Trophoblast cell (in vitro differentiated cells and primary cell): ENCODE results near the gene ZNF716.

Experiments used
- DNase-seq, 2 donors: peaks; one replicate each; pipeline ENCODE4 v3.0.0-alpha.2; 2016
- H2AFZ ChIP-seq: 2 replicates; pipeline ENCODE4 v1.6.1; 2013; ENCODE audit warnings: low read length, moderate library complexity, mild to moderate bottlenecking; ENCODE audit not compliant: insufficient read depth, poor library complexity
- H2AK5ac ChIP-seq: 2 replicates; pipeline ENCODE4 v1.6.1; 2013; ENCODE audit warnings: mild to moderate bottlenecking, low read length
- H2BK120ac ChIP-seq: 2 replicates; pipeline ENCODE4 v1.6.1; 2013; ENCODE audit warnings: low read length, mild to moderate bottlenecking, moderate library complexity; ENCODE audit not compliant: insufficient read depth, poor library complexity
- H2BK12ac ChIP-seq: 2 replicates; pipeline ENCODE4 v1.6.1; 2013; ENCODE audit warnings: mild to moderate bottlenecking, low read length, moderate library complexity
- H2BK5ac ChIP-seq: 2 replicates; pipeline ENCODE4 v1.6.1; 2013; ENCODE audit warnings: low read length, low read depth, moderate library complexity, mild to moderate bottlenecking; ENCODE audit not compliant: poor library complexity
- H3K14ac ChIP-seq: 2 replicates; pipeline ENCODE4 v1.6.1; 2013; ENCODE audit warnings: mild to moderate bottlenecking, low read length
- H3K18ac ChIP-seq: 2 replicates; pipeline ENCODE4 v1.6.1; 2013; ENCODE audit warnings: mild to moderate bottlenecking, low read length
- H3K23ac ChIP-seq: 2 replicates; pipeline ENCODE4 v1.6.1; 2013; ENCODE audit warnings: low read length
- H3K27ac ChIP-seq: 2 replicates; pipeline ENCODE4 v1.5.1; 2013; ENCODE audit warnings: low read depth, mild to moderate bottlenecking, inconsistent platforms, low read length, moderate library complexity
- H3K27me3 ChIP-seq: 2 replicates; pipeline ENCODE4 v1.6.1; 2013; ENCODE audit warnings: inconsistent platforms, mild to moderate bottlenecking, low read length, moderate library complexity; ENCODE audit not compliant: insufficient read depth
- H3K36me3 ChIP-seq, 2 experiments: 1 replicate in 1 of 2; 2 replicates in 1 of 2; pipeline ENCODE4 v1.6.1; 2013; ENCODE audit warnings: low read length in 2 of 2, mild to moderate bottlenecking in 2 of 2, moderate library complexity in 1 of 2; ENCODE audit not compliant: insufficient read depth in 2 of 2, control insufficient read depth in 1 of 2
- H3K4ac ChIP-seq: 2 replicates; pipeline ENCODE4 v1.6.1; 2013; ENCODE audit warnings: low read depth, mild to moderate bottlenecking, low read length, moderate library complexity
- H3K4me1 ChIP-seq, 2 experiments: 1 replicate in 1 of 2; 2 replicates in 1 of 2; pipeline ENCODE4 v1.6.1; 2013; ENCODE audit warnings: low read length in 2 of 2, mild to moderate bottlenecking in 2 of 2, moderate library complexity in 1 of 2; ENCODE audit not compliant: insufficient read depth in 2 of 2, control insufficient read depth in 1 of 2
- H3K4me2 ChIP-seq: 2 replicates; pipeline ENCODE4 v1.6.1; 2013; ENCODE audit warnings: inconsistent platforms, mild to moderate bottlenecking, low read length, moderate library complexity
- H3K4me3 ChIP-seq: 2 replicates; pipeline ENCODE4 v1.5.1; 2013; ENCODE audit warnings: mild to moderate bottlenecking, low read depth, low read length, inconsistent platforms
- H3K79me1 ChIP-seq: one replicate; pipeline ENCODE4 v1.6.1; 2013; ENCODE audit warnings: low read length
- H3K79me2 ChIP-seq: 2 replicates; pipeline ENCODE4 v1.6.1; 2013; ENCODE audit warnings: low read length, mild to moderate bottlenecking; ENCODE audit not compliant: control insufficient read depth, insufficient read depth, poor library complexity
- H3K9ac ChIP-seq: 2 replicates; pipeline ENCODE4 v1.6.1; 2013; ENCODE audit warnings: mild to moderate bottlenecking, low read length
- H3K9me3 ChIP-seq: 2 replicates; pipeline ENCODE4 v1.6.1; 2013; ENCODE audit warnings: low read depth, mild to moderate bottlenecking, control low read depth, inconsistent platforms, low read length; ENCODE audit not compliant: insufficient read depth
- H4K12ac ChIP-seq: 2 replicates; pipeline ENCODE4 v1.6.1; 2013; ENCODE audit warnings: low read depth, mild to moderate bottlenecking, low read length, moderate library complexity
- H4K8ac ChIP-seq: 2 replicates; pipeline ENCODE4 v1.6.1; 2013; ENCODE audit warnings: low read depth, mild to moderate bottlenecking, low read length, moderate library complexity
- H4K91ac ChIP-seq: one replicate; pipeline ENCODE4 v1.6.1; 2013; ENCODE audit warnings: low read depth, mild to moderate bottlenecking, low read length, moderate library complexity
- WGBS: extraction: QIAGEN DNeasy Blood & Tissue Kit; methylation state at CpG from one replicate; pipeline ENCODE4 v1.1.7; 2013; ENCODE audit warnings: missing lambda C conversion rate; ENCODE audit not compliant: insufficient read length, insufficient coverage; ENCODE audit errors: extremely low coverage; 5-methylcytosine and 5-hydroxymethylcytosine counted together

The ZNF716 gene

DNA sequence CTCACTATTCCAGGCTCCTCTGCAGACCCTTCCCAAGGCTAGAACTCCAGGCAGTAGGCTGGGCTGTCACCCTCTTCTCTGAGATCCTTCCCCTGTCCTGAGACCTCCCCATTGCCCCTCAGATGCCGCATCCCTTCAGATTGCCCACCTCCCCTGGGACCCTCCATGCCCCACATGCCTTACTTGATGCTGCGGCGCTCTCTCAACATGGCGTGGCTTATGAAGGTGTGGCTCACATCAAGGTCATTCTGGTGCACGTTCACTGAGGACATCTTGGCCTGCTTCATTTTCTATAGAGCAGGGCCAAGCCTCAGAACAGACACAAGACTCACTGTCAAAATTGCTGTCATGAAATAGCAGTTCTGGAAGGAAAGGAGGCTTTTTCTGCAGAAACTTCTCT is 34.7 kb upstream of the ZNF716 start:
- H2BK5ac ChIP-seq = no peak overlapping the region
- H3K18ac ChIP-seq = no peak overlapping the region
- WGBS = no CpG with 5 or more reads among the region's 5 CpGs
- H2BK120ac ChIP-seq = no peak overlapping the region
- no peak overlapping the region for H2AK5ac ChIP-seq
- no peaks in the 10 kb centered on the region for H3K79me2 ChIP-seq
- H3K4me2 ChIP-seq = no peak overlapping the region
- no peak overlapping the region for H2BK12ac ChIP-seq
- no peak overlapping the region for H3K23ac ChIP-seq
- H3K4me3 ChIP-seq = no peak overlapping the region
- peaks cover 69% of the 10 kb centered on the region for H3K9me3 ChIP-seq
- H2AFZ ChIP-seq = no peak overlapping the region
- no peak overlapping the region for H3K4ac ChIP-seq
- H3K9ac ChIP-seq = no peak overlapping the region
- H4K8ac ChIP-seq = no peak overlapping the region
- no peak for DNase-seq
- no peak overlapping the region for H4K12ac ChIP-seq
- no peak overlapping the region for H3K27ac ChIP-seq
- H3K27me3 ChIP-seq = peaks cover 4% of the 10 kb centered on the region
- H3K36me3 ChIP-seq = no peaks in the 10 kb centered on the region
- H4K91ac ChIP-seq = no peak overlapping the region
- H3K14ac ChIP-seq = no peak overlapping the region
- H3K79me1 ChIP-seq = no peaks in the 10 kb centered on the region
- H3K4me1 ChIP-seq = no peaks in the 10 kb centered on the region

DNA sequence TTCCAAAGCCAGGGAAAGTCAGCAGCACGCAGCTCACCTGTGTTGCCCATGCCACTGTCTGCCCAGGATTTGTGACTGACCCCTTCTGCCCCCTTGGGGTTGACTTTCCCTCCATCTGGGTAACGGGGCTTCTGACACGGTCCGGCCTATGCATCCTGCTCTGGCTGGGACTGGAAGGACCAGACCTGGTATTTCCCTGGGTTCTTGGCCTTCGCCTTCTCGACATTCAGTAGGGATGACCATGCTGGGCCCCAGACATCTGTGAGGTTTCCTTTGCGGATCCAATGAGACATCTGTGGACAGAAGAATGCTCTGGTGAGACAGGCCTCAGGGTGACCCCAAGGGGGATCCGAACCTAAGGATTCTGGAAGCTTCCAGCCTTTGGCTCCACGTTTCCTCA is 34.2 kb upstream of the ZNF716 start:
- Histone ChIP-seq H2BK12ac (no peak overlapping the region), H3K79me1 (no peaks in the 10 kb centered on the region), H3K27ac (no peak overlapping the region), H4K91ac (no peak overlapping the region), H3K14ac (no peak overlapping the region), H3K36me3 (no peaks in the 10 kb centered on the region), H3K4me2 (no peak overlapping the region), H3K4ac (no peak overlapping the region), H4K8ac (no peak overlapping the region), H3K79me2 (no peaks in the 10 kb centered on the region), H3K9ac (no peak overlapping the region), H2AFZ (no peak overlapping the region), H3K4me1 (no peaks in the 10 kb centered on the region), H3K27me3 (peaks cover 4% of the 10 kb centered on the region), H3K18ac (no peak overlapping the region), H3K9me3 (peaks cover 69% of the 10 kb centered on the region), H2AK5ac (no peak overlapping the region), H4K12ac (no peak overlapping the region), H2BK120ac (no peak overlapping the region), H3K23ac (no peak overlapping the region), H3K4me3 (no peak overlapping the region), H2BK5ac (no peak overlapping the region)
- no peak for DNase-seq
- WGBS = no CpG with 5 or more reads among the region's 9 CpGs

DNA sequence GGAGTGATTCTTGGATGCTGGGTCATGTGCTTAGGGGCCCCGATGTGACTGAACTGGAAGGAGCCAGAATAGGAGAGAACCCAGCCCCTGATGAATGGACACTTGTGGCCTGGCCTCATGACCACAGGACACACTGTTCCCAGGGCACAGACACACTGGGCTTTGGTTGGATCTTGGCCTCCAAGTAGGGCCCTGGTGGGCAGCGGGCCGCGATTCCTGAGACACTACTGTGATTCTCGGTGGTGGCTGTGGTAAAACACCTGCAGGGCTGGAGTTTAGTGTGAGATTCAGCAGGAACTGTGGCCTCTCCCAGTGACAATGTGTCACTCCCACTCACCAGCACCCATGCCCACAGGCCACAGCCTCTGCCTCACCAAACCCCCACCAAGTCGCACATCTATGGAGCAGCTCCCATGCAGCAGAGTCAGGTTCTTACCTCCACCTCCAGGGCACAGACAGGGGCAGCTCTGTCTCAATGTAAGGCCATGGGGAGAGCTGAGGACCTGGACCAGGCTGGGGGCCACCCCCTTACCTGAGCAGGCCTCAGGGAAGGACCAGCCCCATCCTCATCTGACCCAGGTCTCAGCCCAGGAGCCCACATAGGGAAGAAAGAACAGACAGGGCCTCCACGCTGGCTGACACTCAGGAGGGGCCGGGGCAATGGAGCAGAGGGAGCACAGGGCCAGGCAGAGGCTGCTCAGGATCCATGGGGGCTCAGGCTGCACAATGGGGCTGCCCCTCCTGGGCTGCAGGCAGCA is 33.2 kb upstream of the ZNF716 start:
- H4K8ac ChIP-seq = no peak overlapping the region
- H2BK12ac ChIP-seq = no peak overlapping the region
- no peak overlapping the region for H3K9ac ChIP-seq
- H2AK5ac ChIP-seq = no peak overlapping the region
- peak overlapping the region; percentile 34 for H3K4me3 ChIP-seq
- no peak overlapping the region for H2BK5ac ChIP-seq
- no peak overlapping the region for H4K91ac ChIP-seq
- H3K4me2 ChIP-seq = no peak overlapping the region
- no peaks in the 10 kb centered on the region for H3K36me3 ChIP-seq
- no peak overlapping the region for H3K23ac ChIP-seq
- no peak for DNase-seq
- peaks cover 59% of the 10 kb centered on the region for H3K9me3 ChIP-seq
- H2AFZ ChIP-seq = no peak overlapping the region
- H3K4me1 ChIP-seq = no peaks in the 10 kb centered on the region
- H4K12ac ChIP-seq = no peak overlapping the region
- H2BK120ac ChIP-seq = no peak overlapping the region
- no peaks in the 10 kb centered on the region for H3K79me2 ChIP-seq
- no peaks in the 10 kb centered on the region for H3K79me1 ChIP-seq
- H3K14ac ChIP-seq = no peak overlapping the region
- H3K27ac ChIP-seq = no peak overlapping the region
- H3K18ac ChIP-seq = no peak overlapping the region
- H3K27me3 ChIP-seq = peaks cover 4% of the 10 kb centered on the region
- no peak overlapping the region for H3K4ac ChIP-seq
- no CpG with 5 or more reads among the region's 8 CpGs for WGBS

DNA sequence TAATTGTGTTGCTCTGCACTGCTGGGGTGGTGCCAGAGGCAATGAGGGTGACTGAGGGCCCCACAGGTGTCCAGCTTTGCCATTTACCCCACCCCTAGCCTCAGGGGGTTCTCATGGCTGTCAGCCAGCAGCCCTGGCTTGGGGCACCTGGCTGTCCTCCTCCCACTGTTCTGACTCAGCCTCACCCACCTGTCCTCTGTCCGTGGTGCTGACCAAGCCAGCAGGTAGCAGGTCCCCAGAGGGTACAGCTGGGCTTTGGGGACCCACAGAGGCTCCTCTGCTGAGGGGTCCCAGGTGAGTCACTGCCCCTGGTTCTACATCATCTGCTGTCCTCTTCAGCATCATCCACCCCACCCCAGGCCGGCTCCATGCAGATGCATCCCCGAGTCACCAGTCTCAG is 32.2 kb upstream of the ZNF716 start:
- no peaks in the 10 kb centered on the region for H3K79me2 ChIP-seq
- H3K4me2 ChIP-seq = no peak overlapping the region
- no peak overlapping the region for H2AFZ ChIP-seq
- H3K36me3 ChIP-seq = no peaks in the 10 kb centered on the region
- H3K79me1 ChIP-seq = no peaks in the 10 kb centered on the region
- H3K27me3 ChIP-seq = peaks cover 4% of the 10 kb centered on the region
- H3K9ac ChIP-seq = no peak overlapping the region
- no peak overlapping the region for H3K4ac ChIP-seq
- H2AK5ac ChIP-seq = no peak overlapping the region
- no peak overlapping the region for H3K4me3 ChIP-seq
- no peaks in the 10 kb centered on the region for H3K4me1 ChIP-seq
- no peak overlapping the region for H2BK120ac ChIP-seq
- H4K8ac ChIP-seq = no peak overlapping the region
- no CpG with 5 or more reads among the region's 3 CpGs for WGBS
- no peak overlapping the region for H2BK12ac ChIP-seq
- H3K18ac ChIP-seq = no peak overlapping the region
- no peak overlapping the region for H2BK5ac ChIP-seq
- peaks cover 50% of the 10 kb centered on the region for H3K9me3 ChIP-seq
- no peak overlapping the region for H3K27ac ChIP-seq
- no peak for DNase-seq
- no peak overlapping the region for H4K91ac ChIP-seq
- no peak overlapping the region for H3K14ac ChIP-seq
- no peak overlapping the region for H3K23ac ChIP-seq
- H4K12ac ChIP-seq = no peak overlapping the region
